ES-I3 (cell line): ENCODE data around the gene AK5.

Experiments used
- H3K36me3 ChIP-seq: 2 replicates; pipeline ENCODE4 v1.6.1; 2013; ENCODE audit warnings: mild to moderate bottlenecking, low read length, control low read depth, moderate library complexity; ENCODE audit not compliant: insufficient read depth
- H3K4me1 ChIP-seq: 2 replicates; pipeline ENCODE4 v1.6.1; 2013; ENCODE audit warnings: mild to moderate bottlenecking, control low read depth, low read length; ENCODE audit not compliant: insufficient read depth
- H3K9ac ChIP-seq: 2 replicates; pipeline ENCODE4 v1.6.1; 2013; ENCODE audit warnings: low read depth, mild to moderate bottlenecking, low read length, moderate library complexity
- H3K9me3 ChIP-seq: 2 replicates; pipeline ENCODE4 v1.6.1; 2013; ENCODE audit warnings: mild to moderate bottlenecking, low read length, moderate library complexity; ENCODE audit not compliant: control insufficient read depth, insufficient read depth

The AK5 gene

GRCh38 chr1:77562596-77563150 is 280.9 kb downstream of the AK5 start:
- H3K9ac ChIP-seq, result no peak overlapping the region
- no peaks in the 10 kb centered on the region for H3K9me3 ChIP-seq
- H3K4me1 ChIP-seq, result no peaks in the 10 kb centered on the region
- H3K36me3 ChIP-seq, result peaks cover 22% of the 10 kb centered on the region

- H3K9me3 ChIP-seq, result no peaks in the 10 kb centered on the region
- H3K36me3 ChIP-seq, result peaks cover 25% of the 10 kb centered on the region
- H3K4me1 ChIP-seq, result no peaks in the 10 kb centered on the region
- H3K9ac ChIP-seq, result no peak overlapping the region
These were observed 283.5 kb downstream of the AK5 start for GRCh38 chr1:77565321-77565720.

- H3K9ac ChIP-seq, result no peak overlapping the region
- H3K36me3 ChIP-seq, result peaks cover 9% of the 10 kb centered on the region
- H3K9me3 ChIP-seq, result no peaks in the 10 kb centered on the region
- H3K4me1 ChIP-seq, result no peaks in the 10 kb centered on the region
These were observed 289.8 kb downstream of the AK5 start for GRCh38 chr1:77571642-77572041.

- H3K36me3 ChIP-seq, result peaks cover 8% of the 10 kb centered on the region; the same call in 1 of the 2 replicates
- no peaks in the 10 kb centered on the region for H3K4me1 ChIP-seq
- H3K9ac ChIP-seq, result no peak overlapping the region
- H3K9me3 ChIP-seq, result no peaks in the 10 kb centered on the region
These were observed 297.7 kb downstream of the AK5 start for GRCh38 chr1:77579547-77579946.

- peaks cover 8% of the 10 kb centered on the region for H3K36me3 ChIP-seq
- H3K9me3 ChIP-seq, result no peaks in the 10 kb centered on the region
- H3K4me1 ChIP-seq, result no peaks in the 10 kb centered on the region
- H3K9ac ChIP-seq, result no peak overlapping the region
These were observed 301.1 kb downstream of the AK5 start for GRCh38 chr1:77582905-77583304.

- H3K36me3 ChIP-seq, result peaks cover 8% of the 10 kb centered on the region
- no peaks in the 10 kb centered on the region for H3K9me3 ChIP-seq
- no peaks in the 10 kb centered on the region for H3K4me1 ChIP-seq
- no peak overlapping the region for H3K9ac ChIP-seq
These were observed 301.7 kb downstream of the AK5 start for GRCh38 chr1:77583483-77583882.

- no peak overlapping the region for H3K9ac ChIP-seq
- no peaks in the 10 kb centered on the region for H3K4me1 ChIP-seq
- H3K36me3 ChIP-seq, result peaks cover 5% of the 10 kb centered on the region; the same call in 1 of the 2 replicates
- no peaks in the 10 kb centered on the region for H3K9me3 ChIP-seq
These were observed 303.1 kb downstream of the AK5 start for GRCh38 chr1:77584884-77585283.

GRCh38 chr1:77585610-77586314 is 303.9 kb downstream of the AK5 start:
- Histone ChIP-seq H3K4me1 (no peaks in the 10 kb centered on the region), H3K9ac (no peak overlapping the region), H3K9me3 (no peaks in the 10 kb centered on the region), H3K36me3 (peaks cover 5% of the 10 kb centered on the region; the same call in 1 of the 2 replicates)

GRCh38 chr1:77589231-77589630 is 307.4 kb downstream of the AK5 start:
- Histone ChIP-seq H3K9me3 (no peaks in the 10 kb centered on the region), H3K9ac (no peak overlapping the region), H3K36me3 (no peaks in the 10 kb centered on the region; the same call in 1 of the 2 replicates)

GRCh38 chr1:77590651-77591050 is 308.8 kb downstream of the AK5 start:
- Histone ChIP-seq H3K36me3 (no peaks in the 10 kb centered on the region; the same call in 1 of the 2 replicates), H3K9me3 (no peaks in the 10 kb centered on the region), H3K4me1 (no peaks in the 10 kb centered on the region), H3K9ac (no peak overlapping the region)

More at GRCh38 chr1:77589231-77589630, 307.4 kb downstream of the AK5 start:
- no peaks in the 10 kb centered on the region for H3K4me1 ChIP-seq

GRCh38 chr1:77592906-77593305 is 311.1 kb downstream of the AK5 start:
- Histone ChIP-seq H3K4me1 (no peaks in the 10 kb centered on the region), H3K9ac (no peak overlapping the region), H3K36me3 (no peaks in the 10 kb centered on the region; the same call in 1 of the 2 replicates), H3K9me3 (no peaks in the 10 kb centered on the region)

- Histone ChIP-seq H3K9ac (no peak overlapping the region), H3K36me3 (no peaks in the 10 kb centered on the region), H3K9me3 (no peaks in the 10 kb centered on the region)
These were observed 312.7 kb downstream of the AK5 start for GRCh38 chr1:77594366-77595112.

GRCh38 chr1:77597310-77597709 is 315.5 kb downstream of the AK5 start:
- no peaks in the 10 kb centered on the region for H3K36me3 ChIP-seq
- H3K9ac ChIP-seq, result no peak overlapping the region
- no peaks in the 10 kb centered on the region for H3K9me3 ChIP-seq
- H3K4me1 ChIP-seq, result no peaks in the 10 kb centered on the region

More at GRCh38 chr1:77594366-77595112, 312.7 kb downstream of the AK5 start:
- H3K4me1 ChIP-seq, result no peaks in the 10 kb centered on the region

GRCh38 chr1:77605246-77606026 is 323.6 kb downstream of the AK5 start:
- Histone ChIP-seq H3K36me3 (no peaks in the 10 kb centered on the region), H3K9me3 (peaks cover 6% of the 10 kb centered on the region), H3K9ac (no peak overlapping the region), H3K4me1 (no peaks in the 10 kb centered on the region)
